Measurements from ENCODE around the gene SPG11. TPM values are rescaled to one million over a fixed set of nuclear protein-coding genes. Genes with fewer than 3 reads are reported as not detected.
"Not testable (repeated sequence)": the region's sequence is repeated elsewhere in the genome, so short reads cannot be mapped to it uniquely, and the experiment has no call there.

SPG11 gene
- total RNA-seq, 1 experiment from 2014 or later: 36.4 TPM

DNA sequence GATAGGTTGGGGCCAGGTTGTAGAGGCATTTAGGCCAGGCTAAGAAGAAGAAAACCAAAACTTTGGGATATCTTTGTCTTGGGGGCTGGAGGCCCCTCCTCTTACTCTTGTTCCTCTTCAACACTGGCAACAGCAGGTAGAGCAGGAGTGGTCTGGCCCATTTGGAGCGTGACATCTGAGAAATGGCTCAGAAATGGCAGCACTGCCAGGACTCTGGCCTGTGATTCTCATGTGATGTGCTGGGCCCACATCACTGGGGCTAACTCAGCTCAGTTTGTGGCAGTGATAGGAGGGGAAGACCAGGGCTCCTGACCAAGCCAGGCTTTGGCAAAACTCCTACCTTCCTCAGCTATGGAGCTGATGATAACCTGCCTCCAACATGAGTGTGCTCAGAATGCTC is 29.2 kb upstream of the SPG11 start:
- Histone ChIP-seq H3K36me3 (replicated peaks; ENCODE audit: control insufficient read depth, insufficient read depth, low read length) (no peaks in the 10 kb centered on the region), H3K4me3 (ENCODE audit: insufficient read depth, low read depth, low read length) (no peak overlapping the region), H3K27me3 (ENCODE audit: control insufficient read depth, insufficient read depth, low read length) (no peaks in the 10 kb centered on the region)
- no peak for DNase-seq

DNA sequence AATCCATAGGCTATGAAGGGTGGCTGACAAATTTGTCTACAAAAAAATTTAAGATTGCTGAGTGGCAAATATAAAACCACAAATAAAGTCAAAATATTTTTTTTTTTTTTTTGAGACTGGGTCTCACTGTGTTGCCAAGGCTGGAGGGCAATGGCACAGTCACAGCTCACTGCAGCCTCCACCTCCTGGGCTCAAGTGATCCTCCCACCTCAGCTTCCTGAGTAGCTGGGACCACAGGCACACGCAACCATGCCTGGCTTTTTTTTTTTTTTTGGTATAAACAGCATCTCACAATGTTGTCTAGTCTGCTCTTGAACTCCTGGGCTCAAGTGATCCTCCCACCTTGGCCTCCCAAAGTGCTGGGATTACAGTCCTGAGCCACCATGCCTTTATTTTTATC is 26.8 kb upstream of the SPG11 start:
- not testable (repeated sequence) for H3K27me3 ChIP-seq (ENCODE audit: control insufficient read depth, insufficient read depth, low read length); DNase-seq; H3K36me3 ChIP-seq (replicated peaks; ENCODE audit: control insufficient read depth, insufficient read depth, low read length); H3K4me3 ChIP-seq (ENCODE audit: insufficient read depth, low read depth, low read length)

DNA sequence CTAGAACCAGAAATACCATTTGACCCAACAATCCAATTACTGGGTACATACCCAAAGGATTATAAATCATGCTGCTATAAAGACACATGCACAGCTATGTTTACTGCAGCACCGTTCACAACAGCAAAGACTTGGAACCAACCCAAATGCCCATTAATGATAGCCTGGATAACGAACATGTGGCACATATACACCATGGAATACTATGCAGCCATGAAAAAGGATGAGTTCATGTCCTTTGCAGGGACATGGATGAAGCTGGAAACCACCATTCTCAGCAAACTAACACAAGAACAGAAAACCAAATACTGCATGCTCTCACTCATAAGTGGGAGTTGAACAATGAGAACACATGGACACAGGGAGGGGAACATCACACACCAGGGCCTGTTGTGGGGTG is 25.9 kb upstream of the SPG11 start:
- not testable (repeated sequence) for H3K36me3 ChIP-seq (replicated peaks; ENCODE audit: control insufficient read depth, insufficient read depth, low read length); H3K27me3 ChIP-seq (ENCODE audit: control insufficient read depth, insufficient read depth, low read length); H3K4me3 ChIP-seq (ENCODE audit: insufficient read depth, low read depth, low read length); DNase-seq

DNA sequence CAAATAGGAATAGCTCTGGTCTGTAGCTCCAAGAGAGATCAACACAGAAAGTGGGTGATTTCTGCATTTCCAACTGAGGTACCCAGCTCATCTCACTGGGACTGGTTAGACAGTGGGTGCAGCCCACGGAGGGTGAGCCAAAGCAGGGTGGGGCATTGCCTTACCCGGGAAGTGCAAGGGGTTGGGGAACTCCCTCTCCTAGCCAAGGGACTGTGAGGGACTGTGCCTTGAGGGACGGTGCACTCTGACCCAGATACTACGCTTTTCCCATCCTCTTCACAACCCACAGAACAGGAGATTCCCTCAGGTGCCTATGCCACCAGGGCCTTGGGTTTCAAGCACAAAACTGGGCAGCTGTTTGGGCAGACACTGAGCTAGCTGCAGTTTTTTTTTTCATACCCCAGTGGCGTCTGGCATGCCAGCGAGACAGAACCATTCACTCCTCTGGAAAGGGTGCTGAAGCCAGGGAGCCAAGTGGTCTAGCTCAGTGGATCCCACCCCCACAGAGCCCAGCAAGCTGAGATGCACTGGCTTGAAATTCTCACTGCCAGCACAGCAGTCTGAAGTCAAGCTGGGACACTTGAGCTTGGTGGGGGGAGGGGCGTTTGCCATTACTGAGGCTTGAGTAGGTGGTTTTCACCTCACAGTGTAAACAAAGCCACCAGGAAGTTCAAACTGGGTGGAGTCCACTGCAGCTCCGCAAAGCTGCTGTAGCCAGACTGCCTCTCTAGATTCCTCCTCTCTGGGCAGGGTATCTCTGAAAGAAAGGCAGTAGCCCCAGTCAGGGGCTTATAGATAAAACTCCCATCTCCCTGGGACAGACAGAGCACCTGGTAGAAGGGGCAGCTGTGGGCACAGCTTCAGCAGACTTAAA is 19.6 kb upstream of the SPG11 start:
- not testable (repeated sequence) for H3K36me3 ChIP-seq (replicated peaks; ENCODE audit: control insufficient read depth, insufficient read depth, low read length); H3K27me3 ChIP-seq (ENCODE audit: control insufficient read depth, insufficient read depth, low read length); DNase-seq; H3K4me3 ChIP-seq (ENCODE audit: insufficient read depth, low read depth, low read length)

DNA sequence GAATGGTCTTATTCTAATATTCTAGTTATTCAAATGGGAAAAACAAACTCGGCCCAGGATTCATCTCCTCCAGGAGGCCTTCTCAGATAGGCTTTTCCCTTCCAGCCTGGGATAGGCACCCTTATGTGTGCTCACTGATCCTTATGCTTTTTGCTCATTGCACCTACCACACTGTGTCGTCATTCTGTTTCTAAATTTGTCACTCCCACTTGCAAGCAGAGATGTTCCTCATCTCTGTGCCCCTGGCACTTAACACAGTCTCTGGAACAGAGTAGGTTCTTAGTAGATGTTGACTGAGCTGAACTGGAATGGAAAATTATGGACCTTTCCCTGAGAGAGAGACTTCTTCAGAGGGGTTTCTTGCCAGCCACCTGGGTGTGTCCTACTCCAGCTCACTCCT is 18.7 kb upstream of the SPG11 start:
- H3K4me3 ChIP-seq (ENCODE audit: insufficient read depth, low read depth, low read length): no peak overlapping the region
- H3K27me3 ChIP-seq (ENCODE audit: control insufficient read depth, insufficient read depth, low read length): no peaks in the 10 kb centered on the region
- H3K36me3 ChIP-seq (replicated peaks; ENCODE audit: control insufficient read depth, insufficient read depth, low read length): no peaks in the 10 kb centered on the region
- no peak for DNase-seq

DNA sequence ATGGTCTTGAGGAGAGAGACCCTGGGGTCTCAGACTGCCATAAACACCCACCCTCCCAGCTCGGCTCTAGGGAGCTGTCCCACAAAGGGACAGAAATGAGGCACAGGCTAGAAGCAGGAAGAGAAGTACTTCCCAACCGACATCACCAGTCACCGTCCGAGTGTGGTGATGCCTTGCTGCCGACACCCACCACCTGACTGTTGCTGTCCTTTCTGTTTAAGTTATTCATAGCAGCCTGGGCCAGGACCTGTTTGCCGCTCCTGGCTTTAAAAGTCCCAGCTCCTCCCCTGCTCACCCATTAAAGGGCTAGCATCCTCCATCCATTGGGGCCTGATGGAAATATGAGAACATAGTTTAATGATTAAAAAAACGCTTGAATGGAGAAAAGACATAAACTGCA is 13.2 kb upstream of the SPG11 start:
- H3K4me3 ChIP-seq (ENCODE audit: insufficient read depth, low read depth, low read length): no peak overlapping the region
- no peaks in the 10 kb centered on the region for H3K27me3 ChIP-seq (ENCODE audit: control insufficient read depth, insufficient read depth, low read length)
- no peaks in the 10 kb centered on the region for H3K36me3 ChIP-seq (replicated peaks; ENCODE audit: control insufficient read depth, insufficient read depth, low read length)
- no peak for DNase-seq

DNA sequence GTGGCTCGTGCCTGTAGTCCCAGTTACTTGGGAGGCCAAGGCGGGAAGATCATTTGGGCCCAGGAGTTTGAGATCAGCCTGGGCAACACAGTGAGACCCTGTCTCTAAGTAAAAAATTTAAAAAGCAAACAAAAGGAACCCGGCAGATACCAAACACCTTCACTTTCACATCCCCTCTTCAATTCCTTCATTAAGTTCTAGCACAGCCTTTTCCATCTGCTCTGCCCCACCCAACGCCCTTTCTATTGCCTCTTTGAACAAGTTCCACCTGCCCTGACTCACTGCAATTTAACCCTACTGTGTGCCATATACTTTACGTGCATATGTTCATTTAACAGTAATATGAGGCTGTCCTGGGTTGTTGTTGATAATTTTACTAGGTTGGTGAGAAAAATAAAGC is 12.4 kb upstream of the SPG11 start:
- DNase-seq: no peak
- Histone ChIP-seq H3K36me3 (replicated peaks; ENCODE audit: control insufficient read depth, insufficient read depth, low read length) (no peaks in the 10 kb centered on the region), H3K4me3 (ENCODE audit: insufficient read depth, low read depth, low read length) (no peak overlapping the region), H3K27me3 (ENCODE audit: control insufficient read depth, insufficient read depth, low read length) (no peaks in the 10 kb centered on the region)

DNA sequence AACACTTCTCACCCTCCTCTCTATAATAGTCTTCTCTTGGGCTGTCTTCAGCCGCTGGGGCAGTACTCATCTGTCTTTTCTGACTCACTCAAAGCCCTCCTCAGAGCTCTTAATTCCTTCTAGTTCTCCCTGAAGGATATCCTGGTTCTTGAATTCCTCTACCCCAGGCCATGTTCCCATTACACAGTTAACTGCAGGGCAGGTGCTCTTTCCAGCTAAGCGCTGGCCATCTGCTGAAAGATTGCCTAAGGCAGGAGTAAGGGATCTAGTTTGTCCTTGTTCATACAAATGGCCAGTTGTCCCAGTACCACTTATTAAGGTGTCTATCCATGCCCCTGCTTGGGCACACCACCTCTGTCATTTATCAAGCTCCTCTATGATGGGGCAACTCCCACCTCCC is 10.2 kb upstream of the SPG11 start:
- H3K4me3 ChIP-seq (ENCODE audit: insufficient read depth, low read depth, low read length): no peak overlapping the region
- no peaks in the 10 kb centered on the region for H3K27me3 ChIP-seq (ENCODE audit: control insufficient read depth, insufficient read depth, low read length)
- H3K36me3 ChIP-seq (replicated peaks; ENCODE audit: control insufficient read depth, insufficient read depth, low read length): no peaks in the 10 kb centered on the region
- DNase-seq: no peak

DNA sequence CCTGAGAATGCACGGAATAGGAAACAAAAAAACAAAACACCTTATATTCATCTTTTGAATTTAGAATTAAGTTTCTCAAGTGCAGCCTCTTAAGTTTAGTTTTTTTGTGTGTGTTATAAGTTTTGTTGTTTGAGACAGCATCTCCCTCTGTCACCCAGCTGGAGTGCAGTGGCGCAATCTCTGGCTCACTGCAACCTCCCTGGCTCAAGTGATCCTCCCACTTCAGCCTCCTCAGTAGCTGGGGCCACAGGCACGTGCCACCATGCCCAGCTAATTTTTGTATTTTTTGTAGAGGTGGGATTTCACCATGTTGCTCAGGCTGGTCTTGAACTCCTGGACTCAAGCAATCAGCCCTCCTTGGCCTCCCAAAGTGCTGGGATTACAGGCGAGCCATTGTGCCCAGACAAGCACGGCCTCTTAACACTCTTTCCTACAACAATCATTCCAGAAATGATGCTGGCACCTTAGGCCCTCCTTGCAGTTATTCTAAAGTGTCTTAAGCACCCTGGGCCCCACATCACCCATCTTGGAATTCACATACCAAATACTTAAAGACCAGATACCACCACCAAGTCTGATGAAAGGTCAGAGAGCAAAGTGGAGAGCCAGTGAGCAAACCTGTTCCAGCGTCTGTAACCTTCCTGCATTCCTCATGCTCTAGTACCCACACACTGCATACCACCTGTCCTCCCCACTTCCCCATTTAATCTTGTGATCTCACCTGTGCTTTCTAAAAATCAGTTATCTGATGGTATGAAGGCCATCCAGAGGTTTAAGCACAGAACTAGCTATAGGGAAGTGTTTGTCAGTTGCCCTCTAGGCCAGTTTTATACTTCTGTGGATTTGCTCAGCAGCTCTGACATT is 6.9 kb upstream of the SPG11 start:
- H3K36me3 ChIP-seq (replicated peaks; ENCODE audit: control insufficient read depth, insufficient read depth, low read length): no peaks in the 10 kb centered on the region
- no peak overlapping the region for H3K4me3 ChIP-seq (ENCODE audit: insufficient read depth, low read depth, low read length)
- no peak for DNase-seq
- H3K27me3 ChIP-seq (ENCODE audit: control insufficient read depth, insufficient read depth, low read length): no peaks in the 10 kb centered on the region

DNA sequence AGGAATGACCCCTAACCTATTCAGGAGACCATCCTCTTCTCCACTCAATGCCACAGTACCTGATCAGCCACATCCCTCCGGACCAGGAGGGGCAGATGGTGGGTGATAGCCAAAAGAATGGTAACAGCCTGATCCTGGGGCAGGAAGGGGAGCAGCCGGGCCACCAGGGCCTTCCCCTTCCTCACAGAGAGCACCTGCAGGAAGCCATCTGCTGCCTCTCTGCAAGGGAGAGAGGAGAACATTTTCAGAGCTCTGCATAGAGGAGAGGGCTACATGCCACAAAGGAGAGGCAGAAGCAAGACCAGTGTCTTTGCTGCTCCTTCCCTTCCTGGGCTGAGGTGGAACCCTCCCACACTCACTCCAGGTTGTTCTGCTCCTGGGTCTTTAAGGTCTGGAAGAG is 5.5 kb upstream of the SPG11 start:
- no peaks in the 10 kb centered on the region for H3K27me3 ChIP-seq (ENCODE audit: control insufficient read depth, insufficient read depth, low read length)
- no peak for DNase-seq

DNA sequence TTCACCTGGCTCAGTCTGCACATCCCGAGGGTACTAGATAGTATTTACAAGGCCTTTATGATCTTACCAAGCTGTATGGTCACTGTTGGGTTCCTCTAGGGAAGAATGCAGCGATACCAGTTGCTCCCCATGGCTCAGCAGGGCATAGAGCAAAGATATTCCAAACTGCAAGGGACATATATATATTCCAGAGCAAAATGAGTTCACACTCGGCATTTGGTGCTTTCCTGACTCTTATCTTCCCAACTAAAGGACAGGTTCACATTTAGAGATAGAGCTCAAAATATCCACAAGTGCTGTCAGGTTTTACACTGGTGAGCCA is 3.5 kb upstream of the SPG11 start:
- no peak for DNase-seq
- Histone ChIP-seq H3K27me3 (ENCODE audit: control insufficient read depth, insufficient read depth, low read length) (no peaks in the 10 kb centered on the region), H3K36me3 (replicated peaks; ENCODE audit: control insufficient read depth, insufficient read depth, low read length) (no peaks in the 10 kb centered on the region), H3K4me3 (ENCODE audit: insufficient read depth, low read depth, low read length) (no peak overlapping the region)

More for the DNA sequence above, 5.5 kb upstream of the SPG11 start:
- H3K36me3 ChIP-seq (replicated peaks; ENCODE audit: control insufficient read depth, insufficient read depth, low read length): no peaks in the 10 kb centered on the region
- H3K4me3 ChIP-seq (ENCODE audit: insufficient read depth, low read depth, low read length): no peak overlapping the region

DNA sequence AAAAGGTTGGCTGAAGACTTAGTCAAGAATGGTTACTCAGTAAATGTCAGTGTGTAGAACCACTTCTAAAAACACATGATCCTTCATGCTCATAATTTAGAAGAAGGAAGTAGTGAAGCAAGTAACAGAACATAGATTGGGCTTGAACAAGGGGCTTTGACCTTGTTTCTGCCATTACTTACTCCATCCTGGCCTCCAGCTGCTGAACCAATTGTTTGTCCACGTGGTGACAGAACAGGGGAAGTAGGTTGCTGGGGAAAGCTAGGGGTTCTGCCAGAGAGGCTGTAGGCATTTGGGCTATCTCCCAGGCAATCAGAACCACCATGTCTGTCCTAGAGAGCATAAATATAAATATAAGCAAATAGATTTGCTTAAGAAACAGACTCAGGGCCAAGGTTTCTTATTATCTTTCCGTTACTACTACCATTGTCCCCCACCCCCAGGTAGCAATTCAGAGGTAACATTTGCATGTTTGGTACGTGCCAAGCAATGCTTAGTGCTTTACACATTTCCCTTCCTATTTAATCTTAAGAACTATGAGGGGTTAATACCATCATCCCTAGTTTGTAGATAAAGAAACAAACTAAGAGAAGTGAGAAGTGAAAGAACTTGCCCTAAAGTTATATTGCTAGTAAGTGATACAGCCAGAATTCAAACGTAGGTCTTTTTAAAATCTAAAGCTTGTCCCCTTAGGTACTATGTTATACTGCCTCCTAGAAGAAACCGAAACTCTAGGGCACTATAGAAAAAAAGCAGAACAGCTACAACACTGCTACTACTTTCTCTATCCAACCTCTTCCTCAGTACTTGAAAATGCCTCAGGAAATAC is 3.0 kb upstream of the SPG11 start:
- no peaks in the 10 kb centered on the region for H3K27me3 ChIP-seq (ENCODE audit: control insufficient read depth, insufficient read depth, low read length)
- no peaks in the 10 kb centered on the region for H3K36me3 ChIP-seq (replicated peaks; ENCODE audit: control insufficient read depth, insufficient read depth, low read length)
- no peak overlapping the region for H3K4me3 ChIP-seq (ENCODE audit: insufficient read depth, low read depth, low read length)
- no peak for DNase-seq

DNA sequence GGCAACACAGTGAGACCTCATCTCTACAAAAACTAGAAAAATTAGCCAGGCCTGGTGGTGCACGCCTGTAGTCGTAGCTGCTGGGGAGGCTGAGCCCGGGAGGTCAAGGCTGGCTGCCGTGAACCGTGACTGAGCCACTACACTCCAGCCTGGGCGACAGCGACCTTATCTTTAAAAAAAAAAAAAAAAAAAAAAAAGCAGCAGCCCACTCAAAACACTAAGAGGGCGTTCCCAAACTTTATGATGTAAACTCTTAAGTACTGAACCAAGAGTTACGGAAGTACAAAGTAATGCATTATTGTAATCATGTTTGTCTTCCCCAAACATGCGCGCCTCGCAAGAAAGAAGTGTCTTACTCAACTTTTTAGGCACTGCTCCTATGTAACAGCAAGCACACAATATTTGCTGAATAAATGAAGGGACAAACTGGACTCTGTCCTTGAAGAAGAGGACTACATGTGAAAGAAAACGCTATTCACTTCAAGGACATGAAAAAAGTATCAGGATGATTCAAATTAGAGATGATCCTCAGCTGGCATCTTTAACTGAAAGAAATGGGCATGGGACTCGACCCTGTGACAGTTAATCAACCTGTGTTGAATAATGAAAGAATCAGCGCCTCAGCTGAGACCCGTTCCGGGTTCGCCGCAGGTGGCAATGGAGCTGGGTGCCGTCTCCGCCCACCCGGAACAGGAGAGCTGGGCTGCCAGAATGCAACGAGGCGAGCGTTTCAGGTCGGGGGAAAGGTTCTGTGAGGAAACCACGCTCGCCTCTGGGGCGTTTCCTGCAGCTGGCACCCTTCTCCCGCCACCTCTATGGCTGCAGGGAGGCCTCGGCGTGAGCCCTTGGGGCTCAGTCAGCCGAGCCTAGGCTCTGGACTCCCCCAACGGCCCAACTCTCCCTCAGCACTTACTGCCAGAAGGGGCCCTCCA is 718 bp downstream of the SPG11 start:
- Histone ChIP-seq H3K27me3 (ENCODE audit: control insufficient read depth, insufficient read depth, low read length) (no peaks in the 10 kb centered on the region), H3K36me3 (replicated peaks; ENCODE audit: control insufficient read depth, insufficient read depth, low read length) (no peaks in the 10 kb centered on the region; the same call in 1 of the 2 replicates), H3K4me3 (ENCODE audit: insufficient read depth, low read depth, low read length) (peak overlapping the region; percentile 91)
- DNase-seq: no peak

DNA sequence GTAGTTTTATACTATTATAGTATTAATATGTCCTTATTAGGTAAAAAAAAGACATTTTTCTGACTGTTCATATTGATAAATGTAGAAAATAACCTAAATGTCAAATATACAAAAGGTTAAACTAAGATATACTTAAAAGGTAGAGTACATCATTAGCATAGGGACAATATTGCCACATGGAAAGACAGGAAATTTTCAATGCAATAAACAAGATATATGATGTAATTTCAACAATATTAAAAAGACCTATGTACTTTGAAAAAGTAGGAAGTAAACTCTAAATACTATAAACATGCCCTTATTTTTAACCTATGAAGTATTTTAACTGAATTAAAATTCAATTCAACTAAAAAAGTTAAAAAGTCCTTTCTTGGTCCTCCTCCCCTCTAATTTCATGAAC is 1.9 kb downstream of the SPG11 start:
- no peaks in the 10 kb centered on the region for H3K27me3 ChIP-seq (ENCODE audit: control insufficient read depth, insufficient read depth, low read length)
- peaks cover 3% of the 10 kb centered on the region; the same call in 1 of the 2 replicates for H3K36me3 ChIP-seq (replicated peaks; ENCODE audit: control insufficient read depth, insufficient read depth, low read length)
- no peak overlapping the region for H3K4me3 ChIP-seq (ENCODE audit: insufficient read depth, low read depth, low read length)
- DNase-seq: no peak
